ENCODE data around the gene OR9A2. TPM values are rescaled to one million over a fixed set of nuclear protein-coding genes. Genes with fewer than 3 reads are reported as not detected.

The OR9A2 gene
- total RNA-seq, 1 donor from 2014 or later, result not detected

DNA sequence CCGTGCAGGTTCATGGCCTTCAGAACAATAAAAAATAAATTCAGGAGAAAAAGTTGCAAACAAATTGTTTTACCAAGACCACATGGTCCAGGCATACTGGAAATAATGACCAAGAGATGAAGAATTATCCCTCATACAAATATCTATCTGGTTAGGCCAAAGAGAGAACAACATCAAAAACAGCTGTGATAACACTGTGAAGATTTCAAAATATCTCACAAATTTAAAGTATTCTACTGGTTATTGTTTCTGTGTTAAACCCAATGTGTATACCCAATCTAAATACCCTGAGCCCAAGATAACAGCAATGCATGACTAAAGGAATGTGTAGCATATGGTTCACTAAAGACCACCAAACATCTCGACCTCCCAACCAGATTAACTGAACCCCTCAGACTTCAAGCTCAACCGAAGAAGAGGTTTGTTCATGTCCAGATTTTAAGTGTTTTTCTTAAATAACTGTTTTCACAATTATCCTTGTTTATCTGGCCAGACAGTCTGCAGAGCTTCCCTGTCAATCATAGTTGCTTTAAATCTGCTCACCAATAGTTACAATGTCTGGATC, 10.9 kb downstream of the OR9A2 start:
- Mint-ChIP-seq H3K9me3 (ENCODE audit: unreplicated experiment) (no peaks in the 10 kb centered on the region), H3K27me3 (ENCODE audit: unreplicated experiment) (peaks cover 3% of the 10 kb centered on the region), H3K27ac (ENCODE audit: unreplicated experiment) (no peak overlapping the region), H3K4me3 (ENCODE audit: unreplicated experiment) (no peak overlapping the region), H3K4me1 (ENCODE audit: unreplicated experiment) (no peaks in the 10 kb centered on the region), H3K36me3 (ENCODE audit: low read depth, unreplicated experiment) (no peaks in the 10 kb centered on the region)
- TF ChIP-seq, protein P1, sequence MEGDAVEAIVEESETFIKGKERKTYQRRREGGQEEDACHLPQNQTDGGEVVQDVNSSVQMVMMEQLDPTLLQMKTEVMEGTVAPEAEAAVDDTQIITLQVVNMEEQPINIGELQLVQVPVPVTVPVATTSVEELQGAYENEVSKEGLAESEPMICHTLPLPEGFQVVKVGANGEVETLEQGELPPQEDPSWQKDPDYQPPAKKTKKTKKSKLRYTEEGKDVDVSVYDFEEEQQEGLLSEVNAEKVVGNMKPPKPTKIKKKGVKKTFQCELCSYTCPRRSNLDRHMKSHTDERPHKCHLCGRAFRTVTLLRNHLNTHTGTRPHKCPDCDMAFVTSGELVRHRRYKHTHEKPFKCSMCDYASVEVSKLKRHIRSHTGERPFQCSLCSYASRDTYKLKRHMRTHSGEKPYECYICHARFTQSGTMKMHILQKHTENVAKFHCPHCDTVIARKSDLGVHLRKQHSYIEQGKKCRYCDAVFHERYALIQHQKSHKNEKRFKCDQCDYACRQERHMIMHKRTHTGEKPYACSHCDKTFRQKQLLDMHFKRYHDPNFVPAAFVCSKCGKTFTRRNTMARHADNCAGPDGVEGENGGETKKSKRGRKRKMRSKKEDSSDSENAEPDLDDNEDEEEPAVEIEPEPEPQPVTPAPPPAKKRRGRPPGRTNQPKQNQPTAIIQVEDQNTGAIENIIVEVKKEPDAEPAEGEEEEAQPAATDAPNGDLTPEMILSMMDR (IDR thresholded peaks at IDR 0.05; ENCODE audit: unreplicated experiment), result no peak
- no peak for DNase-seq (ENCODE audit: low spot score)

- no peaks in the 10 kb centered on the region for H3K36me3 Mint-ChIP-seq (ENCODE audit: low read depth, unreplicated experiment)
- H3K4me1 Mint-ChIP-seq (ENCODE audit: unreplicated experiment), result no peaks in the 10 kb centered on the region
- H3K27ac Mint-ChIP-seq (ENCODE audit: unreplicated experiment), result no peak overlapping the region
- DNase-seq (ENCODE audit: low spot score), result no peak
- peaks cover 3% of the 10 kb centered on the region for H3K27me3 Mint-ChIP-seq (ENCODE audit: unreplicated experiment)
- no peaks in the 10 kb centered on the region for H3K9me3 Mint-ChIP-seq (ENCODE audit: unreplicated experiment)
- TF ChIP-seq, protein P1 (IDR thresholded peaks at IDR 0.05; ENCODE audit: unreplicated experiment), result no peak
- no peak overlapping the region for H3K4me3 Mint-ChIP-seq (ENCODE audit: unreplicated experiment)
Observed at GRCh38 chr7:143015084-143015483, 11.8 kb downstream of the OR9A2 start.

DNA sequence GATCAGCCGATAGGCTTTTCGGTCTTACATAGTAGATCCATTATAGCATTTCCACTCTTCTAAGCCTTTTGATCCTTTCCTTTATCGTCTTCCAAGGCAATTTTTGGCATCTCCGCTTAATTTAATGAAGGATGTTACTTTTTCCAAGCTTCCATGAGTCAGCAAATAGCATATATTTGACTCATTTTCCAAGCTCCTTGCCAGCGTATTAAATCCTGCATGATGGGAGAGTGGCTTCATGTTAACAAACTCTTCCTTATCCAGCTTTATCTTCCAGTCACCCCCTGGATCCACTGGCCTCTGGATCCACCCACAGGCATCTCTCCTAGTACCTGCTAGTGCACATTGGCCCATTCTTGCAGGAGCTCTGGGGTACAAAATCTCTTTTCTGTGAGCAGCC, 13.0 kb downstream of the OR9A2 start:
- Mint-ChIP-seq H3K9me3 (ENCODE audit: unreplicated experiment) (no peaks in the 10 kb centered on the region), H3K36me3 (ENCODE audit: low read depth, unreplicated experiment) (no peaks in the 10 kb centered on the region), H3K4me3 (ENCODE audit: unreplicated experiment) (no peak overlapping the region), H3K27ac (ENCODE audit: unreplicated experiment) (no peak overlapping the region), H3K4me1 (ENCODE audit: unreplicated experiment) (no peaks in the 10 kb centered on the region), H3K27me3 (ENCODE audit: unreplicated experiment) (peaks cover 3% of the 10 kb centered on the region)
- no peak for DNase-seq (ENCODE audit: low spot score)
- TF ChIP-seq, protein P1 (IDR thresholded peaks at IDR 0.05; ENCODE audit: unreplicated experiment), result no peak

DNA sequence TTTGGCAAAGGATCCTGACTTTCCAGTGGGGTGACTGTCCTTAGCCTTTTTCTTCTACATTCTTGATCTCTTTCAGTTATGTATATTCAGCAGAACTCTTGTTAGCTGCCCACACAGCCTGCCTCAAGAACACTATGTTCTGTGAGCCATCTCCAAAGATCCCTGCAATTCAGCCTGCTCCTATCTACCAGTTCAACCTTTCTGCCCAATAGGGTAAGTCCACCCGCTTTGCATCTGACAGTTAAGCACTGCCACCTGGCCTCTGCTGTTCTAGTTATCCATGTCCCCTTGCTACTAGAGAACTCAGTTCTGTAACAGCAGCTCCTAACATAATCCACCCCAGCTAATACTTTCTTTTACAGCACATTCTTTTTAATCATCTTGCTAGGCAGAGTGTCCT, 13.5 kb downstream of the OR9A2 start:
- Mint-ChIP-seq H3K27ac (ENCODE audit: unreplicated experiment) (no peak overlapping the region), H3K4me3 (ENCODE audit: unreplicated experiment) (no peak overlapping the region), H3K36me3 (ENCODE audit: low read depth, unreplicated experiment) (no peaks in the 10 kb centered on the region), H3K9me3 (ENCODE audit: unreplicated experiment) (no peaks in the 10 kb centered on the region), H3K27me3 (ENCODE audit: unreplicated experiment) (peaks cover 3% of the 10 kb centered on the region), H3K4me1 (ENCODE audit: unreplicated experiment) (no peaks in the 10 kb centered on the region)
- no peak for DNase-seq (ENCODE audit: low spot score)
- TF ChIP-seq, protein P1 (IDR thresholded peaks at IDR 0.05; ENCODE audit: unreplicated experiment), result no peak

DNA sequence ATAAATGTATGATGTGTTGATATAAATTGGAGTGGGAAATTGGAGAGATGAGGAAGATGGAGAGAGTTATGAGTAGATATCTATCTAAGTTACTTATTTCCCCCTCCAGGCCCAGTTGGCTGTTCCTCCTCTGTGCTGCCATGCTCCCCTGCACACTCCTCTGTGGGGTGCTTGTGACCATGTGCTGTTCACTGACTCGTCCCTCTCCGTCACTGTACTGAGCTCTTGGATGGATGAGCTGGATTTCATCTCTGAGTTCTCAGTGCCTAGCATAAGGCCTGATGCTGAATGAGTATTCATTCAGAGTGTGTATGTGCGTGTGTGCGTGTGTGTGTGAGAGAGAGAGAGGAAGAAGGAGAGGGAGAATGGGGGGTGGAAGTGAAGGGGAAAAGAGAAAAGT, 14.5 kb downstream of the OR9A2 start:
- no peak for DNase-seq (ENCODE audit: low spot score)
- H3K36me3 Mint-ChIP-seq (ENCODE audit: low read depth, unreplicated experiment), result no peaks in the 10 kb centered on the region
- no peak overlapping the region for H3K27ac Mint-ChIP-seq (ENCODE audit: unreplicated experiment)
- no peaks in the 10 kb centered on the region for H3K9me3 Mint-ChIP-seq (ENCODE audit: unreplicated experiment)
- TF ChIP-seq, protein P1 (IDR thresholded peaks at IDR 0.05; ENCODE audit: unreplicated experiment), result no peak
- H3K4me1 Mint-ChIP-seq (ENCODE audit: unreplicated experiment), result no peaks in the 10 kb centered on the region
- H3K27me3 Mint-ChIP-seq (ENCODE audit: unreplicated experiment), result peaks cover 3% of the 10 kb centered on the region
- no peak overlapping the region for H3K4me3 Mint-ChIP-seq (ENCODE audit: unreplicated experiment)
